ENCODE results near the gene DCUN1D5. TPM values are rescaled to one million over a fixed set of nuclear protein-coding genes. Genes with fewer than 3 reads are reported as not detected.

The DCUN1D5 gene
- total RNA-seq, result 10 to 100 TPM; 26.5 to 63.0 TPM

GRCh38 chr11:103091801-103092524 lies at the start of gene DCUN1D5:
Gene DCUN1D5 (minus strand): TSS chr11:103092160. CDS start chr11:103091872, 288 bp downstream.
- H3K36me3 ChIP-seq, result no peaks in the 10 kb centered on the region
- H3K27me3 ChIP-seq (replicated peaks; ENCODE audit: insufficient read depth), result no peaks in the 10 kb centered on the region
- DNase-seq (ENCODE audit: low spot score) (peak; percentile 72), ATAC-seq (ENCODE audit: insufficient number of reproducible peaks, low FRiP score, low read depth) (peak; percentile 91)
- H3K27ac ChIP-seq, result peak within 1 kb of the TSS; percentile 60 to 71
- H3K4me1 ChIP-seq (ENCODE audit: control insufficient read depth in 1 of 2, low read depth in 2 of 2), result peaks cover 11 to 26% of the 10 kb centered on the region in 2 donors
- no peaks in the 10 kb centered on the region for H3K9me3 ChIP-seq
- no peak for TF ChIP-seq CTCF (IDR thresholded peaks at IDR 0.05)
- H3K4me3 ChIP-seq, result peak within 1 kb of the TSS; percentile 86

DNA sequence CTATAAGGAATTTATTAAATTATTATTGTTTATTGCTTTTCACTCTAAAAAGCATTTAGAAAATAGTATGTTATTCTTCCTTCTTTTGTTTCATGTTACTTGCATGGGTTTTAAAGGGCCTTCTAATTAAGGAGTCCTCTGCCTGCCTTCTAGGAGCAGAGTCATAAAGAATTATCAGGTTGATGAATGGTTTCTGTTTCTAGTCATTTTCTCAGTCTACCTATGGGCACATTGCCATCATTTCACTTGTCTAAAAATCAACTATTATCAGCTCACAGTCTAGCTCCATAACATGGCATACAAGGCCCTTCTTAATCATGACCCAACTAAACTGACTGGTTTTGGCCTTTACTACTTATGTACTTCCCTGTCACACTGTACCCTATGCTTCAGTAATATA lies 33.5 kb upstream of the DCUN1D5 start:
- Histone ChIP-seq H3K27me3 (replicated peaks; ENCODE audit: insufficient read depth) (no peaks in the 10 kb centered on the region), H3K4me1 (ENCODE audit: control insufficient read depth in 1 of 2, low read depth in 2 of 2) (no peaks in the 10 kb centered on the region), H3K9me3 (no peaks in the 10 kb centered on the region), H3K27ac (no peak overlapping the region), H3K36me3 (peaks cover 2% of the 10 kb centered on the region), H3K4me3 (no peak overlapping the region)
- DNase-seq (ENCODE audit: low spot score) (no peak), ATAC-seq (ENCODE audit: insufficient number of reproducible peaks, low FRiP score, low read depth) (no peak)
- no peak for TF ChIP-seq CTCF (IDR thresholded peaks at IDR 0.05)

DNA sequence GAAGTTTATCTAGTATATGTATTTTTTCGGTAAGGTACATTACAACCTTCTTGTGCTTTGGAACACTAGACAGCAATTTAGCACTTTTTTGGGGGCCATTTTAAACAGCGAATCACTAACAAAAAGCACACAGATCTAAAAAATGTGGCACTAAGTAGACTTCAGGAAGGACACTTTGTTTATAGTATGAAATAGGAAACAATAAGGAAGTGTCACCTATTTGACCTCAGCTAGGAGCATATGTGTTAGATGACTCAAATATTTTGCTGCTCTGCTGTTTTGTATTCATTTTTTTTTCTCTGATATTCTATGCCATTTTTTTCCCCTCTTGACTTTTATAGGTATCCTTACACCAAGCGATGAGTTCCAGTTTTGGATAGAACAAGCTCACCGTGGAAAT lies 22.9 kb upstream of the DCUN1D5 start:
- no peaks in the 10 kb centered on the region for H3K9me3 ChIP-seq
- H3K27me3 ChIP-seq (replicated peaks; ENCODE audit: insufficient read depth), result no peaks in the 10 kb centered on the region
- H3K36me3 ChIP-seq, result no peaks in the 10 kb centered on the region
- no peak overlapping the region for H3K4me3 ChIP-seq
- TF ChIP-seq CTCF (IDR thresholded peaks at IDR 0.05), result no peak
- H3K4me1 ChIP-seq (ENCODE audit: control insufficient read depth in 1 of 2, low read depth in 2 of 2), result no peaks in the 10 kb centered on the region
- ATAC-seq (ENCODE audit: insufficient number of reproducible peaks, low FRiP score, low read depth), result no peak
- DNase-seq (ENCODE audit: low spot score), result no peak
- H3K27ac ChIP-seq, result no peak overlapping the region

DNA sequence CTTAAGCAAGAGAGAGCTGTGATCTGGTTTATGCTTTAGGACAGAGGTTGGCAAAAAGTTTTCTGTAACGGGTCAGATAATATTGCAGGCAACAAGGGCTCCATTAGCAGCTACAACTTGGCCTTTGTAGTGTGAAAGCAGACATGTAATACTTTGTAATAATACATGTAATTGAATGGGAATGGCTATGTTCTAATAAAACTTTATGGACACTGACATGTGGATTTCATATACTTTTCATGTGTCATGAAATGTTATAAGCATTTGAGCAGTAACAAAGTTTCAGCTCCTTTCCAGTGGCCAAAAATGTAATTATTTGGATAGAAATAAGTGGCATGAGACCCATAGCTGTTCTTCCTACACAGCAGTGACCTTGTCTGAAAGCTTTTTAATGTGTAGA lies 20.4 kb upstream of the DCUN1D5 start:
- ATAC-seq (ENCODE audit: insufficient number of reproducible peaks, low FRiP score, low read depth) (no peak), DNase-seq (ENCODE audit: low spot score) (no peak)
- Histone ChIP-seq H3K27ac (no peak overlapping the region), H3K4me1 (ENCODE audit: control insufficient read depth in 1 of 2, low read depth in 2 of 2) (peaks cover 0 to 4% of the 10 kb centered on the region in 2 donors), H3K4me3 (no peak overlapping the region), H3K27me3 (replicated peaks; ENCODE audit: insufficient read depth) (no peaks in the 10 kb centered on the region), H3K9me3 (no peaks in the 10 kb centered on the region), H3K36me3 (no peaks in the 10 kb centered on the region)
- TF ChIP-seq CTCF (IDR thresholded peaks at IDR 0.05), result no peak

DNA sequence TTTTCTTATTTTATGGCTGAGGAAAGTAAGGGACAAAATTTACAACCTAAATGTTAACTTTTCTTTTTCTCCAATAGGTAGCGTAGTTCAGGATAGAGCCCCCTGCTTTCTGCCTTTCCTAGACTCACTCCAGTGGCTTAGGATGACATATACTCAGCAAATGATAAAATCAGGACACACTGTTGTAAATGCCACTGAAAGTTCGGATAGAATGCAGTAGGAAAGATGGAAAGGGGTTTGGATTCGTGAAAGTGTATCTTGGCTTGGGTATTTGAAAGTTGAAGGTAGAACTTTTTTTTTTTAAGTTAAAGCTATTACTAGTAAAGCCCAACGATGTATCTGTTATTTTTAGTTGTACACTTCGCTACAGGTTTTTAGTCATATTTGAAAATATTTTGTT lies 19.4 kb upstream of the DCUN1D5 start:
- DNase-seq (ENCODE audit: low spot score), result no peak

More for the DNA sequence above, 19.4 kb upstream of the DCUN1D5 start:
- H3K27me3 ChIP-seq (replicated peaks; ENCODE audit: insufficient read depth), result no peaks in the 10 kb centered on the region
- no peaks in the 10 kb centered on the region for H3K36me3 ChIP-seq
- TF ChIP-seq CTCF (IDR thresholded peaks at IDR 0.05), result no peak
- no peak for ATAC-seq (ENCODE audit: insufficient number of reproducible peaks, low FRiP score, low read depth)
- H3K4me3 ChIP-seq, result no peak overlapping the region
- no peaks in the 10 kb centered on the region for H3K9me3 ChIP-seq
- peaks cover 0 to 4% of the 10 kb centered on the region in 2 donors for H3K4me1 ChIP-seq (ENCODE audit: control insufficient read depth in 1 of 2, low read depth in 2 of 2)
- no peak overlapping the region for H3K27ac ChIP-seq

All from thoracic aorta (tissue), 2 donors.